Posterior cingulate gyrus (tissue), 11 donors: ENCODE results near the gene ZNF580.

Source experiments
- DNase-seq, 10 donors: peaks; one replicate each; pipeline versions ENCODE4 v3.0.0 to v3.0.0-alpha.2; 2020 to 2021; ENCODE audit warnings: mixed read lengths in 3 of 10
- intact Hi-C: fragments of 100-400 bp; cut with DNase I; formaldehyde crosslinking; loops from one replicate; pipeline ENCODE4 v1.15.1; 2023

ZNF580 gene

DNA sequence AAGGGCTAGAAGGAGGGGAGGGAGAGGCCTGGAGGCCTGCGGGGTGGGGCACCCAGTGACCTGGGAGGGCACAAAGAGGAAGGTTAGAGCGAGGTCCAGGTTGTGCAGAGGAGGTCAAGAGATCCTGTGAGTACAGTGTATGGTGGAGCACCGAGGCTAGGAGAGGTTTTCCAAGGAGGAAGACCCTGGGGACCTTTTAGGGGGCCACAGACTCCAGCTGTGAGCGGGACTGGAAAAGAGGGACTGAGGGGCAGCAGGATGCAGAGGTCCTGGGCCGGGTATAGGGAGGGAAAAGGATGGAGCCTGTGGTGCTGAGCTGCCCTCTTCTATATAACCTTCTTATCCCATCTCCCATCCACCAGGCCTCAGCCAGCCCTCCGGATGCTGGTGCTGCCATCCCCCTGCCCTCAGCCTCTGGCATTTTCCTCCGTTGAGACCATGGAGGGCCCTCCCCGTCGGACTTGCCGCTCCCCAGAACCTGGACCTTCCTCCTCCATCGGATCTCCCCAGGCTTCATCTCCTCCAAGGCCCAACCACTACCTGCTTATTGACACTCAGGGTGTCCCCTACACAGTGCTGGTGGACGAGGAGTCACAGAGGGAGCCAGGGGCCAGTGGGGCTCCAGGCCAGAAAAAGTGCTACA lies 3.5 kb downstream of the ZNF580 start:
- DNase-seq, result peak in 2 of 10 donors; percentile 49 to 52
- intact Hi-C loops, result no loop called here

DNA sequence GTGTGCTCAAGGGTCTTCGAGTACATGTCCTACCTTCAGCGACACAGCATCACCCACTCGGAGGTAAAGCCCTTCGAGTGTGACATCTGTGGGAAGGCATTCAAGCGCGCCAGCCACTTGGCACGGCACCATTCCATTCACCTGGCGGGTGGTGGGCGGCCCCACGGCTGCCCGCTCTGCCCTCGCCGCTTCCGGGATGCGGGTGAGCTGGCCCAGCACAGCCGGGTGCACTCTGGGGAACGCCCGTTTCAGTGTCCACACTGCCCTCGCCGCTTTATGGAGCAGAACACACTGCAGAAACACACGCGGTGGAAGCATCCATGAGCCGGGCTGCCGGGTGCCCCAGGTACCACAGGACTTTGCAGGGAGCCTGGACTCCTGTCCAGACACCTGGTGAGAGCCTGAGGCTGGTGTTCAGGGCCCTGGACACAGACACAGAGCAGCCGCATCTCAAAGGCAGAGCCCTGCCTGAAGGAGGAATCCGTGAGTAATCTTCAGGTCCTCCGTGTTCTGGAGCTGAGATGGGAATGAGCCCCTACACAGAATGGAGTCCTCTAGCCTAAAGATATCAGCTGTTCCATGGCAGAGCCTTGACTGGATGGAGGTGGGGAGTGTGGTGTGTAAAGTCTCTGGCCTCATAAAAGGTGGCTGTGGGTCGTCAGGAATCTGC lies 4.2 kb downstream of the ZNF580 start:
- intact Hi-C loops, result no loop called here

DNA sequence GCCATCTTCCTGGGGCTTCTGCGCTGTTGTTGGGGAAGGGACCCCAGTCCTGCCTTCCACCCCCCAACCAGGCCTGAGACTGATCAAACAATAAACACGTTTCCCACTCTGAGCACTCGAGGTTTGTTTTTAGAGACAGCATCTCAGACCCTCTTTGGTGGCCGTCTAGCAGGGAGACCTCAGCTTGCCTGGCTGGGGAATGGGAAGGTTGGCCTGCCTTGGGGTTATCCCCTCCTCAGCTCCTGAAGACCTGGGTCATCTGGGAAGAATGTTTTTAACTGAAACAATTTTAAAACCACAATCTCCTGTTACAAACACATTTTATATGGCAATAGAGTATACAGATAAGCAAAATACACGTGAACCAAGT lies 4.7 kb downstream of the ZNF580 start:
- DNase-seq, result peak in 2 of 10 donors; percentile 31 to 43
- intact Hi-C loops, result no loop called here

More for the DNA sequence above, 4.2 kb downstream of the ZNF580 start:
- DNase-seq, result peak in 1 of 10 donors; percentile 74

DNA sequence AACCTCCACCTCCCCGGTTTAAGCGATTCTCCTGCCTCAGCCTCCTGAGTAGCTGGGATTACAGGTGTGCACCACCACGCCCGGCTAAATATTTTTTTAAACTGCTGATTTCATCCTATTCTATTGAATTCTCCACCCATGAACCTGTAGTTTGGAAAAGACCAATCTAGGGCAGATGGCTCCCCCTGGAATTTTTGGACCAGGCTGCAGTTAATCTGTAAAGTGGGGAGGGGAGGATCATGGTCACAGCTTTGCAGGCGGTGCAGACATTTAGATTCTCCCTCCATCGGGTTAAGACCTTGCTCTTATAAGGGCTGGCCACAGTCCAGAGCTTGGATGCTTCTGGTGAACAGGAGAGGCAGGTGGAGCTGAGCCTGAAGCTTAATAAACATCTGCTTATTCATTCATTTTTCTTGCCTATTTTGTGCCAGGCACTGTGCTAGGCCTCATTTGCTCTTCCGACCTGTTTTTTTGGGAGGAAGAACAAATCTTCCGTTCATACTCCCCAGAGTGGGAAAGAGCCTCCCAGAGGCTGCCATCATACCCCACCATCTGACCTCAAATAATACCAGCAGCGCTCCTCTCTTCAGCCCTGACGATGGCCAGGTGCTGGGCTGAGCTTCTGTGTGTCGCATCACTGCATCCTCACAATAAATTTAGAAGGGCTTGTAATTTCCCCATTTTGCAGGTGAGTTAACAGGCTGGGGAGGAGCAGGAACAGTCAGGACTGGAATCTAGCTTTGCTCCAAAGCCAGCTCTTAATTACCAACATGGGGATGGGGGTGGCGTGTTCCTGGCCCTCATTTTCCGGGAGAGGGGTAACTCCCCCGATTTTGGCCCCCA lies 6.3 kb downstream of the ZNF580 start:
- intact Hi-C loops, result no loop called here
- peak in 2 of 10 donors; percentile 32 to 42 for DNase-seq

DNA sequence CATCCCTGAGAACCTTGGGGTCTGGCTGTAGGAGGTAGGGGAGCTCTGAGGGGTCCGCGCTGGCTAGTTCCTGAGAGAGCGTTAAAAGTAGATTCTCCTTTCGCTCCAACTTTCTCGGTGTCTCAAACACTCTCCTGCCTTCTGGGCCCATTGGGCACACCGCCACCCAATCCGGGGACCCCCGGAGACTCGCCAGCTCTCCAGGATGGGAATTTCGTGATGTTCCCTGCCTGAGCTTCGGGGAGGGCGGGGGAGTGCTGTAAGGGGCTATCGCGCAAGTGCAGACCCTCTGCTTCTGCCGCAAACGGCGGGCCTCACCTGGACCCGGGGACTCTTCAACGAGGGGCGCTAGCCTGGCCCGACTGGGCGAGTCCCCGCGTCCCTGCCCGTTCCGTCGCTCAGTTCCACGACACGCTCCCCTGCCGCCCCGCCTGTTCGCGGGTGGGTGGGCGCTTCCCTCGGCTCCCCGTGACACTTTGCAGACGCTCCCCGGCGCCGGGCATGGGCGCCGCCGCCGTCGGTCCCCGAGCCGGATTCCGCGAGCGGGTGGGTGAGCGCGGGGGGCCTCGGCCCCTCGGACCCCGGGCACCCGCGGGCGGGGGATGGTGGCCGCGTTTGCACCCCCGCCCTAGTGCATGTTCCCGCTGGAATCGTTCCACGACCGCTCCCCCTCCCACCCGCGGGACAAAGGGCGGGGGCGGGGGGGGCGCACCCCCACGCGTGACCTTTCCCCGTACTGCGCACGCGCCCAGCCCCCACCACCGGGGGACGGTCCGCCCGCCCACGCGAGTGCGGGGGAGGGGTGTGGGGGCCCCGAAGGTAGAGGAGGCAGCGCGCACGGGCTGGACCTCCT lies 7.2 kb downstream of the ZNF580 start, which contains the start of gene CCDC106:
CCDC106 (plus strand) TSS at position 481 of the 853 bp plus-strand sequence. CDS start 835 bp downstream, outside the sequence.
- DNase-seq, result peak; percentile 58 to 97 (median 79)
- intact Hi-C loops, result no loop called here

DNA sequence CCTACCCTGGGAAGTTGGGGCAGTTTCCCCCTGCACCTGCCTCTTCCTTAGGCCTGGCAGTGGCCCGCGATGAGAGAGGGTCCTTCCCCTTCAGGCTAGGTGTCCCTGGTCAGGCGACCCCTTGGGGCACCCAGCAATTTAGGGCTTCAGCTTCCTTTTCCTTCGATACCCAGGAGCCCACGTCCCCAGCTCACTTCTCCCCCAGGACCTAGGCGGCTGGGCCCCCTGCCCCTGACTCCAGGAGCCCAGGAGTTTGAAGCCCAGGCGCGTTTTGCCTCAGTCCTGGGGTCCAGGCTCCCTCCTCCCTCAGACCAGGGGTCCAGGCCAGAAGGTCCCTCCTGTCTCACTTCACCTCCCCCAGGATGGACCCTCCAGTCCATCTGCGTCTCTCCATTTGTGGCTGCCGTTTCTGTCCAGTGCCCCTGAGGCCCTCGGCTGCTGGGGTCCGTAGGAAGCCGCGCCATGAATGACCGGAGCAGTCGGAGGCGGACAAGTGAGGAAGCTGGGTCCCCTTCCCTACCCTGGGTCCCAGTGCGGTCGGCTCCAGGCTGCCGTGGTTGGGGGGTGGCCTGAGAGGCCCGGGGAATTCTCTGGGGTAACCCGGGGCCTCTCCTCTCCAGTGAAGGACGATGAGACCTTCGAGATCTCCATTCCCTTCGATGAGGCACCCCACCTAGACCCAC lies 7.9 kb downstream of the ZNF580 start:
- intact Hi-C loops, result no loop called here
- DNase-seq, result peak in 2 of 10 donors; percentile 48 to 67

DNA sequence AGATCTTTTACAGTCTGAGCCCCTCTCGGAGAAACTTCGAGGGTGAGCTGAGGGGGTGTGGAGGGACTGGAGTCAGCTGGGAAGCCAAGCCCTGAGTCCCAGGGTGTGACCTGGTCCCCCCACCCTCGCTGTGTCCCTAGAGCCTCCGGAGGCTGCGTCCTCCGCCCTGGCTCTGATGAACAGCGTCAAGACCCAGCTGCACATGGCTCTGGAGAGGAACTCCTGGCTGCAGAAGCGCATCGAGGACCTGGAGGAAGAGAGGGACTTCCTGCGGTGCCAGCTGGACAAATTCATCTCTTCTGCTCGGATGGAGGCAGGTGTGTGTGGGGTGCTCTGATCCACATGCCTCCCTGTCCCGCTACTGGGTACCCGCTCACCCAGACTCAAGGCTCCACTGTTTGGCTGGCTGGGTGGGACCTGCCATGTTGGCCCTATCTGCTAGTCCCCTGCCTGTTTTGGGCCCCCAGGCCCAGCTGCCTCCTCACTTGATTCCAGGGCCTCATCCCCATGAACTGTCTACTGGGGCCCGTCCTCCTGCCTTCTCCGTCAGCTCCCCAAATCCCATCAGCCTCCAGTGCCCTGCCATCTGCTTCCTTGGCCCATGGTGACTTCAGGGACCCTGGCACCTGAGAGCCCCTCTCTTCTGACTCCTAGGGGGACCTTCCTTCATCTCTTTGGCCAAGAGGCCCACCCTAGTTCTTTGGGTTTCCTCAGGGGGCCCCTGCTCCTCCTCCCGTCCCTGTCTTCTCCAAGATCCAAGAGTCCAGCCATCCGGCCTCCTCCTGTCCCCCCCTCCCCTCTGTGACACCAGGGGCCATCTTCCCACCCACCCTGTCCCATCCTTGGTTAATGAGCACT lies 8.7 kb downstream of the ZNF580 start:
- peak in 2 of 10 donors; percentile 54 to 62 for DNase-seq
- intact Hi-C loops, result no loop called here

DNA sequence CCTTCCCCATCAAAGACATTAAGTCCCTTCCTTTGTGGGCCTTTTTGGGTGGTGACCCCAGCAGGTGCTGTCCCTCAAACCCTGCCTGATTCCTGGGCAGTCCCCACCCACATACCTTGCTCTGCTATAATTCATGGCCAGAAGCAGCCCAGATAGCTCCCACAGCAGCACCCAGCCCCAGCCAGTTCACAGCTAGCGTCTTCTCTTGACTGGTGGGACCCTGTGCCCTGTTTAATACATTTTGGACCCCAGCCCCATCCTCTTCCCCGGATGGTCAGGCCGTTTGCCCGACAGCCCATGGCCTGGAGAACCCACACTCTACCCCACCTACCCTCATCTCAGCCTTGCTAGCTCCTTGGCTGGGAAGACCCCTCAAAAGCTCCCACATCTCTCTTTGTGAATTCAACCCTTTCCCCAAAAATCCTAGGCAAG lies 9.3 kb downstream of the ZNF580 start:
- peak in 2 of 10 donors; percentile 37 to 75 for DNase-seq

DNA sequence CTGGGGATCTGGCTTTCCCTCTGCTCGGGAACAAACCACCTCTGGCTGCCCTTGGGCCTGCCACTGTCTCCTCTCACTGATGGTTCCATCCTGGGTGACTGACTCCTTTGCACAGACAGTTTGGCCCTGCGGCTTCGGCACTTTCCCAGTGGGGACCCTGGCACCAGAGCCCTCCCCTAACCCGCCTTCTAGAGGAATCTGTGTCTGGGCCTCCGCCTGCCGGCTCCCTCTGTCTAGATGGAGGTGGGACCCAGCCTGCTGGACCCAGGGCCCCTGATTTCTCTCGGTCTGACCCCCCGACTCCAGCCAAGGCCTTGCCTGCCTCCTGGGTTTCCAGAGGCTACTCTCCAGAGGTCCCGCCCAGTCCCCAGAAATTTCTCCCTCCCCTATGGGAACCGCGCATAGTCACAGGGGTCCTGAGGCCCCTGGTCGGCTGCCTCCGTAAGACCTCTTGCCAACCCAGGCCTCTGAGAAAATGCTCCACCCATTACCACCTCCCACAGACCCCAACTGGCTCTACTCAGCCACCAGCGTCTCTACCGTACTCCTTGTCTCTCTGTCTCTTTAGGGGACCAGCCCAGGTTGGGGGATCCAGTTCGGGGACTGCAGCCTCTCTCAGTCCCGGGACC lies 9.9 kb downstream of the ZNF580 start:
- intact Hi-C loops, result no loop called here
- DNase-seq, result peak in 1 of 10 donors; percentile 32

More for the DNA sequence above, 9.3 kb downstream of the ZNF580 start:
- intact Hi-C loops, result no loop called here

DNA sequence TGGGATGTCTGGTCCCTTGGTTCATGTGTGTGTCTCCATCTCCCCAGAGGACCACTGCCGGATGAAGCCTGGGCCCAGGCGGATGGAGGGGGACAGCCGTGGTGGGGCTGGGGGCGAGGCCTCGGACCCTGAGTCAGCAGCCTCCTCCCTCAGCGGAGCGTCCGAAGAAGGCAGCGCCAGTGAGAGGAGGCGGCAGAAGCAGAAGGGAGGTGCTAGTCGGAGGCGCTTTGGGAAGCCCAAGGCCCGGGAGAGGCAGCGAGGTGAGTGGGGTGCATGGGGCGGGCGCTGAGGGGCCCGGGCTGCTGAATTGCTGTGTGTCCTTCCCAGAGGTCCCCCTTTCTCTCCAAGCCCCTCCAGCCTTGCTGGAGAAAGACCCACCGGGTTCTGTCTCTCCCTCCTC lies 10.4 kb downstream of the ZNF580 start:
- DNase-seq, result peak in 2 of 10 donors; percentile 62
- intact Hi-C loops, result no loop called here

DNA sequence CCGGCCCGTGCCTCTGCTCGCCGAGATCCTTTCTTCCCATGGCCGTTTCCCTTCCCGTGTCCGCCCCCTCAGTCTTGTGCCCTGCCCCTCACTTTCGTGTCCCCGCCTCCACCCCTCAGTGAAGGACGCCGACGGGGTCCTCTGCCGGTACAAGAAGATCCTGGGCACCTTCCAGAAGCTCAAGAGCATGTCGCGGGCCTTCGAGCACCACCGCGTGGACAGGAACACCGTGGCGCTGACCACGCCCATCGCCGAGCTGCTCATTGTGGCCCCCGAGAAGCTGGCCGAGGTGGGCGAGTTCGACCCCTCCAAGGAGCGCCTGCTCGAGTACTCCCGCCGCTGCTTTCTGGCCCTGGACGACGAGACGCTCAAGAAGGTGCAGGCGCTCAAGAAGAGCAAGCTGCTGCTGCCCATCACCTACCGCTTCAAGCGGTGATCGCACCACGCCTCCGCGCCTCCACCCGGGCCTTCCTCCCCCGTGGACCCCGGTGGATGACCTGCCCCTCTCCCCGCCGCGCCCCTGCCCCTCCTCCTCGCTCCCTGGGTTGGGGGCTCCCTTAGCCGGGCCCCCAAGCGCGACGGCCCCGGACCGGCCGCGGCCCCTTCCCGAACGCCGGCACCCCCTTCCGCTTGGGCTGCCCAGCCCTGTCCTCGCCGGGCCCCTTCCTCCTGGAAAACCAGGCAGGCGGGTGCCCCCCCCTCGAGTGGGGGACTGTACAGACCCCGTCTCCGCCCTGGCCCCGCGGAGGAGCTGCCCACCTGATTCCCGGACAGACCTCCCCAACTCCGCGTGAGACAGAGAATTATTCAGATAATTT lies 11.7 kb downstream of the ZNF580 start:
- intact Hi-C loops, result no loop called here
- peak in 1 of 10 donors; percentile 67 for DNase-seq

DNA sequence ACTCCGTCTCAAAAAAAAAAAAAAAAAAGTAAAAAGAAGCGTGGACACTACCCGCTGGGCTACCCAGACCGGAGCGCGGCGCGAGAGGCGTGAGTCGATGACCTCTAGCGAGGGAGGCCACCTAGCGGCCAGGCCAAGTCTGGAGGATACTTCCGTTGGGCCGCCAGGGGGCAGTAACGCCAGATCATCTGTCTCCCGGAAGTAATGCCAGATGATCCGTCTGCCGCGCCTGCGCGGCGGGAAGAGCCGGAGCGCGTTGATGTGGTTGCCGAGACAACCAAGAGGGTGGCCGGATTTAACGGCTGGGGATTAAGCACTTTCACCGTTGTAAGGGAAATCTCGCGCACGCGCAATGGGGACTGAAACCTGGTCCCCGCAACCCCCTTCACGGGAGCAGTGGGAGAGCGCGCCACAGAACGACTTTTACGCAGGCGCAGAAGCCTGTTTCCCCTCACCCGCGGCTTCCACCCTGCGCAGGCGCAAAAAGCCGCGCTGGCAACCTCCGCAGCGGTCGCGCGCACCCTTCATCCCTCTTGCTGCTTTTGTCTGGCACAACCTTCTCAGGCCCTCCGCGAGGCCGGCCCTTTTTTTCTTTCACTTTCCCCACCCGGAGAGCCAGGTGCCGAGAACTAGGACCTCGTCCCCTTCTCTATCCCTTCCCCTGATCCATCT lies 13.0 kb downstream of the ZNF580 start:
- DNase-seq, result peak; percentile 95 to 99 (median 97)
- intact Hi-C loops, result no loop called here

DNA sequence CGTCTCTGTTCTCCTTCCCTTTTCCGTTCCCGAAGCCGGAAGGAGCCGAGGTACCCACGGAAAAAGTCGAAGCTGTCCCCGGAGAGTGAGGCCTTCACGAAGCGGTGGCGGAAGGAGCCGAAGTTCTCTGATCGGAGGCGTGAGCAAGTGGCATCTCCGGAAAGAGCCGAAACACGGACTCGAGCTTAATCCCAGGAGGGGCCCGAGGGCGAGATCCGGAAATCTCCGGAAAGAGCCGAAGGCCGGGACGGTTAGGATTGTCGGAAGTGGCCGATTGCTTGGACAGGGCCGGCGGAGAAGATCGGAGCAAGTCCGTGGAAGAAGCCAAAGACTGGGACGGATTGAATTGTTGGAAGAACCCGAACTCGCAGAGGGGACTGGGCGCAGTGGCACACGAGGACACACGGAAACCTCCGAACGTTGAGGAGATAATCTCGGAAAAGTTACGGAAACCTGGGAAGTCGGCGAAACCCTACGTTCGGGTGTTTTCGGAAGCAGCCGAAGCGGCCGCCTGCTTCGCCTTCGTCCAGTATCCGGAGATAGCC lies 13.6 kb downstream of the ZNF580 start:
- intact Hi-C loops, result no loop called here
- peak; percentile 93 to 100 (median 98) for DNase-seq

DNA sequence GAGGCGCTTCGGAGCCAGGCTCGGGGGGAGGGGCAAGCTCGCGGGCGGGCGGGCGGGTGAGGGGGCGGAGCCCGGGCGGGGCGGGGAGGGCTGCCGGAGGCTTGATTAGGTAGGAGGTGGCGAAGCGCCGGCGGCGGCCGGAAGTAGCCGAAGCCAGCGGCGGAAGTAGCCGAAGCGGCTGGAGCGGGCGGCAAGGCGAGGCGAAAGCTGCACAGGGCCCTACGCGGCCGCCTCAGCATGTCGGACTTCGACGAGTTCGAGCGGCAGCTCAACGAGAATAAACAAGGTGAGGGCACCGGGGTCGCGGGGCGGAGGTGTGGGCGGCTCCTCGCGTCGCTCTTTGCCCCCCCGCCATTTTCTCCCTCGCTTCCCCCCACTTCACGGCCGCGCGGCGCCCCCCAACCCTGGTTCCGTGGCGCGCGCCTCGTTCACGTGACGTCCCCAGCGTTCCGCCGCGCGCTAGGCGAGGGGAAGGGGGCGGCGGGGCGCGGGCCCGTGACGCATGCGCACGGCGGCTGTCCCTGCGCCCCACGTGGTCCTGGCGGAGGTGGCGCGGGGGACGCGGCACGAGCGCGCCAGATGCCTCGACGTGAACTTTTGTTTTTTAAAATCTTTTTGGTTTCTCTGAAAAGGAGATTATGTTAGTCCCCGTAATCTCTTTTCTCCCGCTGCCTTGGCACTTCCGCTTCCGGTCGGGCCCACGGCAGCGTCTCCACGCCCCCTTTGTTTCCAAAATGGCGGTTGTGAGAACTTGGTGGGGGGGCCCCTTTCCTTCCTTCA lies 14.3 kb downstream of the ZNF580 start, which contains the start of gene U2AF2:
U2AF2 (plus strand) TSS at position 168 of the 780 bp plus-strand sequence; CDS start at position 238, 70 bp downstream.
- DNase-seq, result peak; percentile 88 to 99 (median 94)
- intact Hi-C loops, result no loop called here

DNA sequence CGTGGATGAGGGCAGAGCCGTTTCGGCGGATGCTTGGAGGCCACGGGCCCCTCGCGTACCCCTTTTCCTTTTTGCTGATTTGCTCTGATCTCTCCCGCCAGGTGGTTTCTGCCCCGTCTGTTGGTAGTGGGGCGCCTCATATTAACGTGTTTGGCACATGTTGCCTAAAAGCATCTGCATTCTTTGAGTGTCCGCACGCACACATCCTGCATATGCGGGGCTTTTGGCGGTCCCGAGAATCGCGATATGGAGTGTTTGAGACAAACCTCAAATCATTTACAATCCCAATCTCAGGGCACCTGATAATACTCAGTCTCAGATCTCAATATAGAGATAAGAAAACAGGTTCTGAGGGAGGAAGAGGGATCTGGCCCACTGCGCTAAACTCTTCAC lies 14.8 kb downstream of the ZNF580 start:
- no peak for DNase-seq
- intact Hi-C loops, result no loop called here
